NCI-H2196 (cell line): ENCODE results near the gene SIGLEC15.
"Not testable (repeated sequence)": the region's sequence is repeated elsewhere in the genome, so short reads cannot be mapped to it uniquely, and the experiment has no call there.

ENCODE experiments used
- DNase-seq: peaks from one replicate; lab custom pipeline; 2025; ENCODE audit not compliant: unreplicated experiment; lab: John Stamatoyannopoulos, UW

SIGLEC15 gene

GRCh38 chr18:45820106-45820745 lies 5.2 kb upstream of the SIGLEC15 start:
- no peak for DNase-seq

GRCh38 chr18:45821026-45821425 lies 4.4 kb upstream of the SIGLEC15 start:
- no peak for DNase-seq

GRCh38 chr18:45821711-45822110 lies 3.8 kb upstream of the SIGLEC15 start:
- DNase-seq, result no peak

- DNase-seq, result no peak
Measured at GRCh38 chr18:45826084-45826483, 609 bp downstream of the SIGLEC15 start.

GRCh38 chr18:45826716-45827115 lies 1.2 kb downstream of the SIGLEC15 start:
- not testable (repeated sequence) for DNase-seq

- peak; percentile 72 for DNase-seq
Measured at GRCh38 chr18:45828917-45829811, 3.7 kb downstream of the SIGLEC15 start.

GRCh38 chr18:45829855-45830254 lies 4.4 kb downstream of the SIGLEC15 start:
- DNase-seq, result no peak

GRCh38 chr18:45830917-45831316 lies 5.4 kb downstream of the SIGLEC15 start:
- DNase-seq, result no peak

GRCh38 chr18:45833846-45834245 lies 8.4 kb downstream of the SIGLEC15 start:
- DNase-seq, result no peak

GRCh38 chr18:45834306-45834705 lies 8.8 kb downstream of the SIGLEC15 start:
- DNase-seq, result peak; percentile 41

- no peak for DNase-seq
Measured at GRCh38 chr18:45835057-45835636, 9.7 kb downstream of the SIGLEC15 start.

GRCh38 chr18:45836242-45837205 lies 11.0 kb downstream of the SIGLEC15 start:
- DNase-seq, result peak; percentile 53

- no peak for DNase-seq
Measured at GRCh38 chr18:45837283-45838070, 12.0 kb downstream of the SIGLEC15 start.

GRCh38 chr18:45838302-45839070 lies 13.0 kb downstream of the SIGLEC15 start:
- DNase-seq, result no peak

- peak; percentile 58 for DNase-seq
Measured at GRCh38 chr18:45839414-45840395, 14.2 kb downstream of the SIGLEC15 start.

- no peak for DNase-seq
Measured at GRCh38 chr18:45841060-45841764, 15.7 kb downstream of the SIGLEC15 start.

GRCh38 chr18:45841765-45842442 lies 16.4 kb downstream of the SIGLEC15 start:
- DNase-seq, result no peak
